ENCODE data around the gene SLC9A8. TPM values are rescaled to one million over a fixed set of nuclear protein-coding genes. Genes with fewer than 3 reads are reported as not detected.

SLC9A8 gene
- total RNA-seq, 1 donor: 7.3 TPM

DNA sequence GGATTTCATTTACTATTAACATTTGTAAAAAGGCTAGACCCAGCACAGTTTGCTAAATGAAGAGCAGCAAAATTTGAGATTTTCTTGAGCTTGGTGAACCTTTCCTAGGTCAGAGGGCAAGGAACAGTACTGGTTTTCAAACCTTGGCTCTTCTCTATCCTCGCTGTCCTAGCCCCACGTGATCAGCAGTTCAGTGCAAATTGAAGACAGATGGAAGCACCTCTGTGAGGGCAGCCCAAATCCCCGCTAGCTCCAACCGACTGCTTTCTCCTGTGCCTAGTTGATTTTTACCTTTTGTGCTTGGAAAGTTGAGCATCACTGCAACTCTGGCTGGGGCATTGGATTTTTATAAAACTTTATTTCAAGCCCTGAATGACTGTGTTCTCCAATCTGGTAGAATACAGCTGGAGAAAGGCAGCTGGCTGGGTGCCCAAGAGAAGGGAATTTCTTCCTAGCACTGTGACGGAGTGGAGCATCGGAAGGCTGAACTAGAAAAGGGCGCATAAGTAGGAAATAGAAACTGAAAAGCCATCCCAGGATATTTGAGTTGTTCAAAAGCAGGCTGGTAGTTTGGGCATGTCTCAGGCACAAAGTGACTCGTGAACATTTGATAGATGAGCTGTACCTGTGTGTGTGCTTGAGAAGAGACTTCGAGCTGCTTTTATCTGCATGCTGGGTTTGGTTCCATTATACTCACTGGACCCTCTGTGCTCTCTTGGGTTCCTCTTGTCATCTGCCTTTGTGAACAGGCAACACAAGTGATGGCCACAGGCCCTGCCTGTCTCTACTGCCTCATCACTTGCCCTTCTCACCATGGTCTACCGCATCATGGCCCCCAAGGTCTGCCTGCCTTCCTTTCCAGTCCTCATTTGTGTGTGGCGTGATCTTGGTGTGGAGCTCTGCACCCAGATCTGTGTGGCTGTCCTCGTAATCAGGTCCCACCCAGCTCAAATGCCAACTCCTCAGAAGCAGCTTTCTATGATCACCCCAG is 125.8 kb downstream of the SLC9A8 start:
- TF ChIP-seq, protein P1, sequence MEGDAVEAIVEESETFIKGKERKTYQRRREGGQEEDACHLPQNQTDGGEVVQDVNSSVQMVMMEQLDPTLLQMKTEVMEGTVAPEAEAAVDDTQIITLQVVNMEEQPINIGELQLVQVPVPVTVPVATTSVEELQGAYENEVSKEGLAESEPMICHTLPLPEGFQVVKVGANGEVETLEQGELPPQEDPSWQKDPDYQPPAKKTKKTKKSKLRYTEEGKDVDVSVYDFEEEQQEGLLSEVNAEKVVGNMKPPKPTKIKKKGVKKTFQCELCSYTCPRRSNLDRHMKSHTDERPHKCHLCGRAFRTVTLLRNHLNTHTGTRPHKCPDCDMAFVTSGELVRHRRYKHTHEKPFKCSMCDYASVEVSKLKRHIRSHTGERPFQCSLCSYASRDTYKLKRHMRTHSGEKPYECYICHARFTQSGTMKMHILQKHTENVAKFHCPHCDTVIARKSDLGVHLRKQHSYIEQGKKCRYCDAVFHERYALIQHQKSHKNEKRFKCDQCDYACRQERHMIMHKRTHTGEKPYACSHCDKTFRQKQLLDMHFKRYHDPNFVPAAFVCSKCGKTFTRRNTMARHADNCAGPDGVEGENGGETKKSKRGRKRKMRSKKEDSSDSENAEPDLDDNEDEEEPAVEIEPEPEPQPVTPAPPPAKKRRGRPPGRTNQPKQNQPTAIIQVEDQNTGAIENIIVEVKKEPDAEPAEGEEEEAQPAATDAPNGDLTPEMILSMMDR (IDR thresholded peaks at IDR 0.05; ENCODE audit: insufficient read depth, low read depth, low read length): no peak
- H3K4me3 ChIP-seq (ENCODE audit: low read depth, low read length): peak overlapping the region; percentile 96
- DNase-seq (ENCODE audit: low read depth): peak; percentile 81

DNA sequence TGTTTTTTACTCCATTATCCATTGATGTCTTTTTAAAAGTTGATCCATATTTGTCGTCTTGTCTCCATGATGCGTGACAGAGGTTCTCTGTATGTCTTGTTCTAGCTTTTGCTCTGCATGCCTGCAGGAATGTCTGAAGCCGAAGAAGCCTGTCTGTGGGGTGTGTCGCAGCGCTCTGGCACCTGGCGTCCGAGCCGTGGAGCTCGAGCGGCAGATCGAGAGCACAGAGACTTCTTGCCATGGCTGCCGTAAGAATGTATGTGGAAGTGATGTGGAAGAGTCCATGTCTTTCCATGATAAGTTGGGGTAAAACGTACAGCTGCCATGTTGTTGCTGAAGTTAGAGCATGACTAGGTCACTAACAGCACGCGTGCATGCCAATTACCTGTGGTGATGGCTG is 128.8 kb downstream of the SLC9A8 start:
- no peak for DNase-seq (ENCODE audit: low read depth)
- H3K4me3 ChIP-seq (ENCODE audit: low read depth, low read length): no peak overlapping the region
- TF ChIP-seq, protein P1 (IDR thresholded peaks at IDR 0.05; ENCODE audit: insufficient read depth, low read depth, low read length): no peak

Small RNA genes lying within 50 kb of the gene (small RNA-seq; reads per million reads assigned to genes)
- gene RF00017 (not detected), gene RF00019 (not detected), gene RNU6-919P (not detected)

Other genes with a start within 250 kb of the SLC9A8 start
- gene PTGIS, start 244.7 kb upstream of the SLC9A8 start, total RNA-seq: 2.2 and 6.1 TPM in 2 replicates
- gene B4GALT5, start 99.0 kb upstream of the SLC9A8 start, total RNA-seq: 19.6 and 33.7 TPM in 2 replicates
- 2.6 and 3.9 TPM in 2 replicates for gene SPATA2, start 102.7 kb downstream of the SLC9A8 start, total RNA-seq
- gene RNF114, start 123.6 kb downstream of the SLC9A8 start, total RNA-seq: 44.1 and 57.0 TPM in 2 replicates
- gene SNAI1, start 170.2 kb downstream of the SLC9A8 start, total RNA-seq: 1.3 TPM in 2 replicates